ENCODE data around the gene ADCY6.

ADCY6 gene

DNA sequence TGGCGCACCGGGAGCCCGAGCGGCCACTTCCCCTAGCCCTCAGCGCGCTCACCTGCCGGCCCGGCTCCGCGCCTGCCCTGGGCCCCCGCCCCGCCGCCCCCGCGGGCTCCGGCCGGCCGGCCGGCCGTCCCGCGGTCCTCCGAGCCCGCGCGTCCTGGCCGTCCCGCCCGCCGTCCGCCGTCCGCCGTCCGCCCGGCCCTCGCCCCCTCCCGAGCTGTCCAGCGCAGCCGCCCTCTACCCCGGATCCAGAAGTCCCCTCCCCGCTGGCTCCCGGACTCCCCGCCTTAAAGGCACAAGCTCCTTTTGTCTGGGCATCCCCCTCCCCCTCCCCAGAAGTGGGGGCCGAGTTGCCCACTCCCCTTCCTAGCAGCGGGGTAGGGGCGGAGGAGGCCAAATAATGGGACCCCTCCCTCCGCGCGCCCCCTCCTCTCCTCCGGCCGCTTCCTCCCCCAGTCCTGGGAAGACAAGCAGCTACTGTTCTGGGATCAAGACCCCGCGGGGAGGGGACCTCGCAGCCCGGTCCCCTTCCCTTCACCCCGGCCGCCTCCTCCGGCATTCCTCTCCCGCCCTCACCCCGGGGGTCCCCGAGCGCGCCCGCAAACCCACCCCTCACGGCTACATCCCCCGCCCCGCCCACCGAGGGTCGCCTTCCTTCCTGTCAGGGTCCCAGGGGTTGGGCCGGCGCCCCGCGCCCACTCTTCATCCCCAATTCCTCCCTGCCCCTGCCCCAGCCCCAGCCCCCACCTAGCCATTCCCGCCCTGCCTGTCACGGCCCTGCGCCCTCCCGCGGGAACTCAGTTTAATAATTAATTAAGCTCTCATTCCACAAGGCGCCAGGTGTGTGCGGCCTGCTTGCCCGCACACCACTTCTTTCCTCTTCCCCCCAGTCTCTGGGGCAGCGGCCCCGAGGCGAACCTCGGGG lies at the start of gene ADCY6:
Gene ADCY6, minus strand, starts transcription at position 236 of the 922 bp plus-strand sequence. CDS start 5,655 bp downstream, outside the sequence.
- DNase-seq (ENCODE audit: low spot score): peak; percentile 39

DNA sequence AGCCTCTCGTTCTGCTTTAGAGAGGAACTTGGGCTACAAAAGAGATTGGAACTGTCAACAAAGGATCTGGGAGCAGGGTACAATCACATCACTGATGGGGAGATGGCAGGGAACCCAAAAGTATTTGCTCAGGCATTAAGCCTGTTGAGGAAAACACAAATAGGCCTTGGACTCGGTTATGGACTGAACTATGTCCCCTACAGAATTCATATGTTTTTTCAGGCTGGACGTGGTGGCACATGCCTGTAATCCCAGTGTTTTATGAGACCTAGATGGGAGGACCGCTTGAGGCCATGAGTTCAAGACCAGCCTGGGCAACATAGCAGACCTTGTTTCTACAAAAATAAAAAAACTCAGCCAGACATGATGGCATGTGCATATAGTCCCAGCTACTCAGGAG lies 49.2 kb upstream of the ADCY6 start:
- DNase-seq (ENCODE audit: low spot score): no peak

DNA sequence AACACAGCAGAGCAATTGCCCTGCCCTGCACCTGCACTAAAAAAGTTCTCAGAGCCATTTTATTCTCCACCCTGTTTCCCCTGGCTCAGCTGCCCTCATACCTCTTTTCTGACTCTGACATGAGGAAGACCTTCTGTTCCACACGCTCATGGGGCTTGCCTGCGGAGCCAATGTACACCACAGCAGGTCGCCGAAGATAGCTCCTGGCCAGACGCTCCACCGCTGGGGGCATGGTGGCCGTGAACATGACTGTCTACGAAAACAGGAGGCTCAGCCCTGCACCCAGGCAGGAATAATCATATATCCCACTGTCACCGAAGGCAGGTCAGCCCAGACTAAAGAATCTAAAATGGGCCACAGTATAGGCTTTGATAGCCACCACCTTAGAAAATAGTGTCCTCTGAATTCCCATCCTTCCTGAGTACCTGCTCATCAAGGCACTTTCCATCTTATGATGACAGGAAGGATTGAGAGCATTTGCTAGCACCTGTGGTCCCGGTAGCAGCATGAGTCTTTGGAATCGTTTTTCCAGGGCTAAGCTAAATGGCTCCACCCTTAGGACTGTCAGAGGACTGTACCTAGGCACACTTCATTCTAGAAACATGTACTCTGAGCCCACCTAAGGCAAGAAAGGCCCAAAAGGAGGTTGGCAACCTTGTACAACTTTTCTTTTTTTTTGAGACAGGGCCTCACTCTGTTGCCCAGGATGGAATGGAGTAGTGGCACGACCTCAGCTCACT lies 43.6 kb upstream of the ADCY6 start:
- no peak for DNase-seq (ENCODE audit: low spot score)

DNA sequence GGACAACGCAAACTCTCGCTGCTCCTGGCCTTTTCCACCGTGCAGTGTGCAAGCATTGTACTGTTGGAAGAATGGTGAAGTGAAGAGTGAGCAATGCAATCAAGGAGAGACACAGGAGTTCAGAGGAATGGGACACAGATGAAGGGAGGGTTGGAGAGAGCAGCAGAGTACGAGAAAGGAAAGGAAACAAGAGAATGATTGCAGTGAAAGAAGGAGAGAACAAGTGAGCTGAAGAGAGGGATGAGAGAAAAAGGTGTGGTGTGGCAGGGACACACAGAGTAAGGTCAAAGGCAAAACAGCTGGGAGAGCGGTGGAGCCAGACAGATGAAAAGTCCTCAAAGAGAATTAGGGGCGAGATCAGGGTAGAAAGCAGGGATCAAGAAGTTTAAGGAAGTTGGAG lies 42.4 kb upstream of the ADCY6 start:
- no peak for DNase-seq (ENCODE audit: low spot score)

DNA sequence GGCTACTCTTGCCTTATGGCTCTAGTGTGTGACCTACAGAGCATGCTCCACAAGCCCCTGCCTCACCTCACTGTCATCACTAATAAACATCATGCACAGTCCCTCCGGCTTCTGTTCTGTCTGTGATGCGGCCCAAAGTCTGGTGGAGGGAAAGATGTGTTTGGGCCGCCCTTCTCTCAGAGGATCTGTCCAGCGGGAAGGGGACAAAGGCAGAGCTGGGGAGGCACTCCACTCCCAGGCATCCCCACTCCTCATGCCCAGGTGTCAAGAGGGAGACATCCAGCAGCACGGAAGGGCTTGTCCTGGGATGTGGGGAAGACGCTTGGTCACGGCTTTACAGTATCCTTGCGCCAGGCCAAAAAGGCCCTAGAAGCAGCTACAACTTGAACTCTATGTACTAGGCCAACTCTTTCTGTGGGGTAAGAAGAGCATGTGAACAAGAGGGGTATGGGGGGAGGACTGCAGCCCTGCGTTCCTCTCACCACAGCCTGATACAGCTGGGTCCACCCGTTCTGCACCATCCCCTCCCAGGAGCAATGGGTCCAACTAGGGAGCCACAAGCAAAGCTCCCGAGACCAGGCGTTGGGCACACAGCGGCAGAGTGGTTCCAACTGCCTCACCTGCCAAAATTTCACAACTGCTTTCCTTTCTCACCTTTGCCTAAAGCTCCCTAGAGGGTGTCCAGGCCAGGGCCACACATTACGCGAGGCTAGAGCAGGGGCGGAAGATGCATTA lies 40.1 kb upstream of the ADCY6 start:
- no peak for DNase-seq (ENCODE audit: low spot score)

DNA sequence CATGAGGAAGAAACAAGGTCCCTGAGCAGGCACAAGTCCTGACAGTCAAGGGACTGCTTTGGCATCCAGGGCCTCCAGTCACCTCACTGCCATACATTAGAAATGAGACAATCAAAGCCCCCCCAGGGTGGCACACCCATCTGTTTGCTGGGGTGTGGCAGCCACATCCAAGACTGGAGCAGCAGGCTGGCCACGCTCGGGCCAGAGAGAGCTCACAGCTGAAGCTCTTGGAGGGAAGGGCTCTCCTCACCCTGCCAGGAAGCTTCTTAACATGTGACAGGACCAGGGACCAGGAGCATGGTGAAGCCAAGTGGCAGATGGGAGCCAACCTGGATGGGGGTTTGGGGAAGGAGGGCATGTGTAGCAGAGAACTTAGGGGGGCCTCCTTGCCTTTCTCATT lies 39.4 kb upstream of the ADCY6 start:
- no peak for DNase-seq (ENCODE audit: low spot score)

DNA sequence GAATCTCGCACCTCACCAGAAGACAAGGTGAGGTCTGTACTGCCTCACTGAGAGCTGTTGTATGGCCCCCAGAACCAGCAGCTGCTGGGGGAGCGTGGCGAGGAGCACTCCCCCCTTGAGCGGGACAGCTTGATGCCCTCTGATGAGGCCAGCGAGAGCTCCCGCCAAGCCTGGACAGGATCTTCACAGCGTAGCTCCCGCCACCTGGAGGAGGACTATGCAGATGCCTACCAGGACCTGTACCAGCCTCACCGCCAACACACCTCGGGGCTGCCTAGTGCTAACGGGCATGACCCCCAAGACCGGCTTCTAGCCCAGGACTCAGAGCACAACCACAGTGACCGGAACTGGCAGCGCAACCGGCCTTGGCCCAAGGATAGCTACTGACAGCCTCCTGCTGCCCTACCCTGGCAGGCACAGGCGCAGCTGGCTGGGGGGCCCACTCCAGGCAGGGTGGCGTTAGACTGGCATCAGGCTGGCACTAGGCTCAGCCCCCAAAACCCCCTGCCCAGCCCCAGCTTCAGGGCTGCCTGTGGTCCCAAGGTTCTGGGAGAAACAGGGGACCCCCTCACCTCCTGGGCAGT lies 38.7 kb upstream of the ADCY6 start:
- DNase-seq (ENCODE audit: low spot score): no peak

DNA sequence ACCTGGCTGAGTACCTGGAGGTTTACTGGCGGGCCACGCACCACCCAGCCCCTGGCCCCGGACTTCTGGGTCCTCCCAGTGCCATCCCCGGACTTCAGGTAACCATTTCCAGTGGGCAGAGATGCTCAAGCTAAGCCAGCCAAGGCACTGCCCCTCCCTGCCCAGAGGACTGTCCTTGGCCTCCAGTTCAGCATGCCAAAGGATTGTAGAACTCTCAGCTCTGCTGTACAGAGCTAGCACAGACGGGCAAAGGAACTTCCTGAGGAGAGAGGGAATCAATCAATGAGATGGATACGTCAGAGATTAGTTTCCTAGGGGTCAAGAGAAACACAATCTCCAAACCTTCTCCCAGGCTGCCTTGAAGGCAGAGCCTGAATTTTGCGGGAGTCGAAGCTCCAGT lies 38.1 kb upstream of the ADCY6 start:
- no peak for DNase-seq (ENCODE audit: low spot score)

DNA sequence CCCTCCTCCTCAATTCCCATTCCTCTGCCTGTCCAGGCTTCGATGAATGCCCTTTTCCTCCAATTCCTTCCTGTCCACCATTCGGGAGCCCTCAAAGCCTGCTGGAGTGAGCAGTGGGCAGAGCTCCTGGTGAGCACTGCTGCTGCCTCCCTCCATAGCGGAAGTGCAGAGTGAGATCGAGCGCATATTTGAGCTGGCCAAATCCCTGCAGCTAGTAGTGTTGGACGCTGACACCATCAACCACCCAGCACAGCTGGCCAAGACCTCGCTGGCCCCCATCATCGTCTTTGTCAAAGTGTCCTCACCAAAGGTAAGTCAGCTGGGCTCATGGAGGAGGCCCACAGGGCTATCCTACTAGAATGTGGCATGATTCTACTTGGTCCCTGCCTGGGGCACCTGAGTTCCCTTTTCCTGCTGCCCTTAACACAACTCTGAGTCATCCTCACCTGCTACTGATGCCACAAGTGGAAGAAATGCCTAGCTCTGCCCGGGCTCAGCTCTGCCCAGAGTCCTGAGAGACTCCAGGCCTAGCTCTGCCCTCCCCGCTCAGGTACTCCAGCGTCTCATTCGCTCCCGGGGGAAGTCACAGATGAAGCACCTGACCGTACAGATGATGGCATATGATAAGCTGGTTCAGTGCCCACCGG lies 37.4 kb upstream of the ADCY6 start:
- no peak for DNase-seq (ENCODE audit: low spot score)

DNA sequence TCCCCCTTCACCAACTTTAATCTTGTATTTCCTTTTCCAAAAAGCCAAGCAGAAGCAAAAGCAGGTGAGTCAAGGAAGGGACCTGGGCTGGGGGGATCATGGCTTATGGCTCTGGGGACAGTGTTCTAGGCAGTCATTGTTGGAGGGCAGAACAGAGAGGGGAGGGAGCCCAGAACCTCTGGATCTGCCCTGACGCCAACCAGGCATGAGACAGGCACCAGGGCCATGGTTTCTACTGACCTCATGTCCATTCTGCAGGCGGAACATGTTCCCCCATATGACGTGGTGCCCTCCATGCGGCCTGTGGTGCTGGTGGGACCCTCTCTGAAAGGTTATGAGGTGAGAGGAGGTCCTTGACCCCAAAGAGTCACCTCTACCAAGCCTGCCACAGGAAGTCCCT lies 36.0 kb upstream of the ADCY6 start:
- DNase-seq (ENCODE audit: low spot score): no peak

DNA sequence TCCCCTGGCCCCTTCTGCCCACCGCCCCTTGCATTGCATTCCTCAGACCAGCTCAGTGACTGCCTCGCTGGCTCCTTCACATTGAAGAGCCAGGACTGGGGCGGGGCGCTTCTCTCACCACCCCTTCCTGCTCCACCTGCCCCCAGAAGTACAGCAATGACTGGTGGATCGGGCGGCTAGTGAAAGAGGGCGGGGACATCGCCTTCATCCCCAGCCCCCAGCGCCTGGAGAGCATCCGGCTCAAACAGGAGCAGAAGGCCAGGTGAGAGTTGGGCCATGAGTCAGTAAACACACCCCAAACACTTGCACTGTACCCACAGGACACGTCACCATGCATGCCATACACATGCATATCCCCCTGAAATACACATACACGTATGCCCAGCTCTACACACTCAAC lies 35.2 kb upstream of the ADCY6 start:
- DNase-seq (ENCODE audit: low spot score): no peak

DNA sequence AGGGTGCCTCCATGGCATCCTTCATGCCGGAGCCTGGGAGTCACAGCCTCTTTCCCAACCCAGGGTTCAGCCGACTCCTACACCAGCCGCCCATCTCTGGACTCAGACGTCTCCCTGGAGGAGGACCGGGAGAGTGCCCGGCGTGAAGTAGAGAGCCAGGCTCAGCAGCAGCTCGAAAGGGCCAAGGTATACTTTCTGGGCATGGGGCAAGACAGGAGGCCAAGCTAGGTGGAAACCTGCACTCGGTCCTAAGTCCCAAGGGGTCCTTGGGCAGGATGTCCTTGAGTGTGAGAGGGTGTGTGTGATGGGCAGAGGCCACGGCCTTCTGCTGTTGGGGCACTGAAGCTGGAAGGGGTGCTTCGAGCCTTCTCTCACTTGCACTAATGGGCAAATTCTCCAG lies 34.4 kb upstream of the ADCY6 start:
- no peak for DNase-seq (ENCODE audit: low spot score)

DNA sequence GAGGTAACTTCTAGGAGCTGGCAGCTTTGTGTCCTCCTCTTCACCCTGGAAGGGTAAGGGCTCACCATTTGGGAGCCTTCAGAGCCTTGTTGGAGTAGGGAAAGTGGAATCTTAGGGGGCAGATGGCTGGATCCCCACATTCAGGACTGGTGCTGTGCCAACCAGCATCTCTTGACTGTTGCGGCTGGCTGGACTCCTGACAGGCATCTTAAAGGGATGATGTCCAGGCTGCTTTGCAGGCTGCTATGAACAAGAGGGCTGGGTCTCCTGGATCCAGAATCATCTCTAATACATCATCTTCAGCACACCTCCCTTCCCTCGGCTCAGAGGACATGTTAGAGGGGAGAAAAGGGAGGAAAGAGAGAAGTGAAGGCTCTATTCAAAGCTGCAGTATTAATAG lies 33.8 kb upstream of the ADCY6 start:
- no peak for DNase-seq (ENCODE audit: low spot score)

DNA sequence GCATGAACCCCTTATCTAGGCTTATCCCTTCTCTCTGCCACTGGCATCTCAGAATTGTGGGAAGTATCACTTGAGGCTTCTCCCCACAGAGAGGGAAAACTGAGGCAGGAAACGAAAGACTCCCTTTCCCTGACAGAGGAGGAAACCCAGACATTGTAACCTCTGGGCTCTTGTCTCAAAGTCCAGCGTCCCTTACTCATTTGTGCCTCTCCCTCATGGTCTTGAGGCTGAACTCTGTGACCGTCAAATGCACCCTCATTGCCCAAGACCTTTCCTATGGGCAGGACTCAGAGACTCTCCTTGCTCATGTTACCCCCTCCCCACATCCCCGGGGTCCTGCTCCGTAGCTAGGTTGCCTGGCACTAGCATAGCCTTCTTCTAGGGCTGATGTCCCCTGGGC lies 33.2 kb upstream of the ADCY6 start:
- DNase-seq (ENCODE audit: low spot score): no peak

DNA sequence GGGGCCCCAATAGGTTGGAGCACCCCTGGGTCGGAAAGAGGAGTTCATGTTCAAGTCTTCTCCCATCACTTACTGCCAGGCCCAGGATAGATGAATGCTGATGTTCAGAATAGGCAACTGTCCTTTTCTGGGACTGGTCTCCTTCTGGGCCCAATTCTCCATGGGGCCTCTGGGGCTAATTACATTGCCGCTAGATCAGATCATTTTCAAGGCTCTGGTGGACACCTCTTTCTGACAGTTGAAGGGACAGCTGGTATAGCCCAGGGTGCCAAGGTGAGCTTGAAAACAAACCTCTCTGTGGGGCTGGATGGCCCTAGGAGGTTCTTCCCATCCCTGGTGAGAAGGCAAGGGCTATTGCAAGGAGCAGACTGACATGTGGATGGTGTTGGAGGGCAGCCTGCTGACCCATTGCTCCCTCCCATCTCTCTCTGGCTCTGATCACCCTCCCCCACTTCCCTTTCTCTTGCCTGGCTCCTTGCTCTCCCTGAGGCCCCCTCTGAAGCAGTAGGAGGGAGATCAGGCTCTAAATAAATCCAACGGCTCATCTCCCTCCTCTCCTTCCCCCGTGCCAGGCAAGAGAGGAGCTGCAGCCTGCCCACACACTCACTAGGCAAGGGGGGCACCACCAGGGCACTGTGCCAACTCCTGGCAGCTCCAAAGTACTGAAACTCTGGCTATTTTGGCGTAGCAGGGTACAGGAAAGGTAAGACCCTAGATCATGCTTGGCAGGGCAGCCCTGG lies 31.3 kb upstream of the ADCY6 start:
- DNase-seq (ENCODE audit: low spot score): no peak

DNA sequence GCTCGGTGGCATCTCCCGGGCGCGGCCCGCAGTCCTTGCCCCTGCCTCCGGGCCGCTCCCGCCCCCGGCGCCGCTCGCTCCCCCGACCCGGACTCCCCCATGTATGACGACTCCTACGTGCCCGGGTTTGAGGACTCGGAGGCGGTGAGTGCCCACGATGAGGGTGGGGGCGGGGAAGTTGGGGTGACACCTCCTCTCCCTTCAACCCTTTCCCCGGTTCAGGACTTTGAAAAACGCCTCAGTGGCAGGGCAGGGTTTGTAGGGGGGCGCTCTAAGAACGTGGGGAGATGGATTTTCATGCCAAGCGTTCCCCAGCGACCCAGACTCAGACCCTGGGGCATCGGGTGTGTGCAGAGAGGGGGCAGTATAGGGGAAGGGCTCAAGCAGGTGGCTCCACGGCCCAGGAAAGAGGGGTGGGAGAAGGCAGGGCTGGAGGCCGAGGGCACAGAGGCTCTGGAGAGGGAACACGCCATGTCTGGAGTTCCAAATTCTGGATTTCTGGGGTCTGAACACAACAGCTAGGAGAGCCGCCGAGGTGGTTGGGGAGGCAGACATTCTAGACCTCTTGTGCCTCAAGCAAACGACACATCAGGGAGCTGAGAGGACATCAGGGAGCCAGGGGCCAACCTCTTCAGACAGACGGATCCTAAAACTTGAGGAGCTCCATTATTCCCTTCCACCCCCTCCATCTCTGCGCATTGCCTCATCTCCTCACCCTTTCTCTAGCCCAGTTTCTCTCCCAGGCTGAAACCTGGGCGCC lies 30.1 kb upstream of the ADCY6 start:
- no peak for DNase-seq (ENCODE audit: low spot score)

DNA sequence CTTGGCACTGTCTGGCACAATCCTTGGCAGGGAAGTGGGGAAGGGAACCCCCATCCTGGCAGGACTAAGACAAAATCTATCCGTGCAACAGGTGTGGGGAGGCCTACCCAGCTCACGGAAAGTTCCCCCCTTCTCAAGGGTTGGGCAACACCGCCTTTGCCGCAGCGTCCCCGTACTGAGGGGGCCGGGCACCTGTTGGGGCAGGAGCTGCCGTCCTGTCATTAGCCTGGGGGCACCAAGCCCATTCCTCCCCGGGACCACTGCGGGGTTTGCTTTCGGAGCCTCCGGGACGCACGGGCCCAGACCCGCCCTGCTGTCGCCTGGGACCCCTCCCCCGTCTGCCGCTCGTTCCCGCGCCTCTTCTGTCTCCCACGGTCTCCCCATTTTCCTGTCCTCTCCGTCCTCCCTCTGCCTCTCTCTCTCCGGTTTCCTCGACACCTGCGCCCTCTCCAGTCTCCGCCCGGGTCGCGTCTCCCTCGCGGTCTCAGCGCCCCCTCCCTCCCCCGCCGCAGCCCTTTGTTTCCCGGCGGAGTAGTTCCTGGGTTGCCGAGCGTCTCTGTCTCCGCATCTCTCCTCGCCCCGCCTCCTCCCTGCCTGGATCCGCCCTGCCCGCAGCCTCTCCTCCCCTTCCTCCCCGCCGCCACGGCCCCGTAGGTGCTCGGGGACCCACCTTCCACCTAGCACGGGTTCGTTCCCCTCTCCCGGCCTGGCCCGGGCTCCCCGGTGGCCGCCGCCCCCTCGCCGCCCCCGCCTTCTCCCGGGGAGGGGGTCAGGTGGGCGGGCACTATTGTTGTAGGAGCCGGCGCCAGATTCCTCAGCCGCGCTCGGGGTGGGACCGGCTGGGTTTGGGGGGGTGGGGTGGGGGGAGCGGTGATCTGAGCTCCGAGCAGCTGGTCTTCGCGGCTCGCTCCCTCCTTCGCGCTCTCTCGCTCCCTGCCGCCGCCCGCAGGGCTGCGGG lies 29.3 kb upstream of the ADCY6 start, which contains the start of gene CACNB3:
Gene CACNB3, plus strand, starts transcription at position 624 of the 958 bp plus-strand sequence. CDS start 434 bp downstream, outside the sequence.
- DNase-seq (ENCODE audit: low spot score): no peak

DNA sequence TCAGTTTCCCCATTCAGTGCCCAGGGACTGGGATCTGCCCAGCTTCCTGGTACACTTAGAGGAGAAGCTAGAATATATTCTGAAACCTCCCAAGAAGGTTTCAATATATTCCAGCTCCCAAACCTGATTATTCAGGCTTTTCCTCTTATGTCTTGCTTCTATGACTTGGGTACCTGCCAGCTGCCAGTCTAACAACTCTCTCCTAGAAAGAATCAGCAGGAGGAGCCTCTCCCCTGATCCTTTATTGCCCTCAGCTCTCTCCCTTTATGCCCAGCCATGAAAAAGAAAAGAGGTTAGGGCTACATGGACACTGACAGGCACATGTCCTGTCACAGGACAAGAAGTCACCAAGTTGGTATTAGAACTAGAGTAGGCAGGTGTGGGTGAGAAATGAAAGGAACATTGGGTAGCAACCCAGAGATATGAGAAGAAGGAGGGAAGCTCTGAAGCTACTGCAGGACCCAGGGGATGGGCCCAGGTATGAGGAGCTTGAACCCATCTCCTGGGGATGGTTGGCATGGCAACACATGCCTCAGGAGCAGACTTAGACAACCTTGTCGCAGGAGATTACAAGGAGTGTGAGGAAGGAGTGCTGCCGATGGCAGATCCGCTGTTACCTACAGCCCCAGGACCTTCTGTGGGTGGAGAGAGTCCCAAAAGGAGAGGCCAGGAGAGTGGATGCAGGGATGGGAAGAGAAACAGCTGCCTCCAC lies 27.4 kb upstream of the ADCY6 start:
- DNase-seq (ENCODE audit: low spot score): no peak
